Right atrium auricular region (tissue), 2 donors: ENCODE data around the gene HSBP1L1. TPM values are rescaled to one million over a fixed set of nuclear protein-coding genes. Genes with fewer than 3 reads are reported as not detected.

ENCODE experiments used
- DNase-seq: peaks from one replicate; pipeline ENCODE4 v3.0.0-alpha.2; 2019; ENCODE audit warnings: low spot score
- H3K27ac ChIP-seq, 2 donors: fragments of 200-600 bp; sonication (generic); 1 replicate in 1 of 2; 2 replicates in 1 of 2; pipeline ENCODE4 v1.5.1; 2016 to 2019
- H3K27me3 ChIP-seq, 2 donors: fragments of 200-600 bp; sonication (generic); one replicate each; pipeline versions ENCODE4 v1.5.1 to v1.6.0; 2017 to 2019
- H3K36me3 ChIP-seq: fragments of 200-600 bp; sonication (generic); one replicate; pipeline ENCODE4 v1.5.1; 2016
- H3K4me1 ChIP-seq, 2 donors: fragments of 200-600 bp; sonication (generic); one replicate each; pipeline versions ENCODE4 v1.5.1 to v1.6.0; 2017 to 2019
- H3K4me3 ChIP-seq, 2 donors: fragments of 200-600 bp; sonication (generic); 1 replicate in 1 of 2; 2 replicates in 1 of 2; pipeline ENCODE4 v1.5.1; 2017 to 2019; ENCODE audit warnings: mild to moderate bottlenecking in 1 of 2, moderate library complexity in 1 of 2
- H3K9me3 ChIP-seq, 2 donors: fragments of 200-600 bp; sonication (generic); one replicate each; pipeline ENCODE4 v1.5.1; 2019
- total RNA-seq, 2 donors: library from RNA; depleted of rRNA; stranded (reverse); fragments of >200 nt; gene quantifications; one replicate each; pipeline ENCODE4 v1.1.0, GENCODE V29; 2016
- TF ChIP-seq, protein P1 (sequence below), 2 donors: fragments of 200-600 bp; sonication (generic); IDR thresholded peaks; one replicate each; pipeline ENCODE4 v1.5.1; 2019; ENCODE audit warnings: antibody characterized with exemption in 2 of 2

Gene HSBP1L1
- total RNA-seq, 2 donors from 2014 or later: 8.6 to 13.0 TPM

DNA sequence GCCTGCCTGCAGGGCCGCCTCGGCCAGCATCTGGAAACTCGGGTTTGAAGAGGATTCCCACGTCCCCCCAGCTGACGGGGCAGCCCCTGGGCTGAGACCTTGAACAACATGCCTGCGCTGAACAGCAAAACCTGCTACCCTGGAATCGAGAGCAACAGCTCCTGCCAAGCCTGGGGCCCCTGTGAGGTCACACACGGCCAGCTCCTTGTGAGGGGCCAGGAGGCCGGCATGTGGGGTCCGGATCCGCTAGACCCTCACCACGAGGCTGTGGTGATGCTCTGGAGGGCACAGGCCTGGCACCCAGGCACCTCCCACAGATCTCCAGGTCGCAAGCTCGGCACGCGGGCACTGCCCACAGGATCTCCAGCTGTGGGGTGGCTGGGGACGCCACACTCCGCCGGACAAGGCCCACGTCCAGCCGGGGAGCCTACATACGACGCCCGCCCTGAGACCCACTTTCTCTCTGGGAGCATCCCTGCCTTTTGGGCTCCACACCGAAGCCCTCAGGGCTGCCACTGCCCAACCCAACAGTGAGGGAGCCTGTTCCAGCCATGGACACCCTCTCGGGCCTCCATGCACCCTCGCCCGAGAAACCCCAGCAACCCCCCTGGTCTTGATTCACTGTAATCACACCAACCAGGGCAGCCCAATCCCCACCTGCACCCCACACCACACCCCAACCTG is 47.1 kb upstream of the HSBP1L1 start:
- TF ChIP-seq, protein P1, sequence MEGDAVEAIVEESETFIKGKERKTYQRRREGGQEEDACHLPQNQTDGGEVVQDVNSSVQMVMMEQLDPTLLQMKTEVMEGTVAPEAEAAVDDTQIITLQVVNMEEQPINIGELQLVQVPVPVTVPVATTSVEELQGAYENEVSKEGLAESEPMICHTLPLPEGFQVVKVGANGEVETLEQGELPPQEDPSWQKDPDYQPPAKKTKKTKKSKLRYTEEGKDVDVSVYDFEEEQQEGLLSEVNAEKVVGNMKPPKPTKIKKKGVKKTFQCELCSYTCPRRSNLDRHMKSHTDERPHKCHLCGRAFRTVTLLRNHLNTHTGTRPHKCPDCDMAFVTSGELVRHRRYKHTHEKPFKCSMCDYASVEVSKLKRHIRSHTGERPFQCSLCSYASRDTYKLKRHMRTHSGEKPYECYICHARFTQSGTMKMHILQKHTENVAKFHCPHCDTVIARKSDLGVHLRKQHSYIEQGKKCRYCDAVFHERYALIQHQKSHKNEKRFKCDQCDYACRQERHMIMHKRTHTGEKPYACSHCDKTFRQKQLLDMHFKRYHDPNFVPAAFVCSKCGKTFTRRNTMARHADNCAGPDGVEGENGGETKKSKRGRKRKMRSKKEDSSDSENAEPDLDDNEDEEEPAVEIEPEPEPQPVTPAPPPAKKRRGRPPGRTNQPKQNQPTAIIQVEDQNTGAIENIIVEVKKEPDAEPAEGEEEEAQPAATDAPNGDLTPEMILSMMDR (IDR thresholded peaks at IDR 0.05): no peak
- Histone ChIP-seq H3K27ac (no peak overlapping the region), H3K9me3 (no peaks in the 10 kb centered on the region), H3K36me3 (peaks cover 37% of the 10 kb centered on the region), H3K27me3 (no peaks in the 10 kb centered on the region), H3K4me1 (no peaks in the 10 kb centered on the region), H3K4me3 (no peak overlapping the region)
- DNase-seq: peak; percentile 38

DNA sequence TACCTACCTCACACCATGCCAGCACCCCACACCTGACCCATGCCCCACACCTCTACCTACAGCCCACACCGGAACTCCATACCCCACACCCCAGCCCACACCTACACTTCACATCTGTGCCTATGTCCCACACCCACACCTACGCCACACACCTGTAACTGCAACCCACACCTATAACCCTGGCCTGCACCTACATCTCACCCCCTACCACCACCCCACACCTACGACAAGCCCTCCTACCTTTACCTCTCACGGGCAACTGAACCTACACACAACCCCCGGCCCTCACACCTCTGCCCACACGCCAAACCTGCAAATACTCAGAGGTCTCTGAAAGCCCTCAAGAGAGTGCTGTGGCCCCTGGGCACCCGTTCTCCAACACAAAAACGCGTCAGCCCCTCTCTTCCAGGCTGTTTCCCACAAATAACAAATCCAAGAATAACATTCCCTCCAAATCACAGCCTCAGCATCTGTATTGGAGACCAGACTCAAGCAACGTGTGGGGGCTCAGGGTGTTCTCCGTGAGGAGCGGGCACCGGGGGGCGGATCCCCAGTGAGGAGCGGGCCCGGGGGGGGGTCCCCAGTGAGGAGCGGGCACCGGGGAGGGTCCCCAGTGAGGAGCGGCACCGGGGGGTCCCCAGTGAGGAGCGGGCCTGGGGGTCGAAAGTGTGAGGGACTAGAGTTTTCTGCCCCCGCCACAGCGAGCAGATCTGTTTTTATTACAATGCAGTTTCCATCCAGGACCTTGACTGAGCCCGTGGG is 46.4 kb upstream of the HSBP1L1 start:
- TF ChIP-seq, protein P1 (IDR thresholded peaks at IDR 0.05): no peak
- Histone ChIP-seq H3K27me3 (no peaks in the 10 kb centered on the region), H3K36me3 (peaks cover 32% of the 10 kb centered on the region), H3K4me1 (no peaks in the 10 kb centered on the region), H3K4me3 (no peak overlapping the region), H3K9me3 (no peaks in the 10 kb centered on the region), H3K27ac (no peak overlapping the region)
- DNase-seq: no peak

DNA sequence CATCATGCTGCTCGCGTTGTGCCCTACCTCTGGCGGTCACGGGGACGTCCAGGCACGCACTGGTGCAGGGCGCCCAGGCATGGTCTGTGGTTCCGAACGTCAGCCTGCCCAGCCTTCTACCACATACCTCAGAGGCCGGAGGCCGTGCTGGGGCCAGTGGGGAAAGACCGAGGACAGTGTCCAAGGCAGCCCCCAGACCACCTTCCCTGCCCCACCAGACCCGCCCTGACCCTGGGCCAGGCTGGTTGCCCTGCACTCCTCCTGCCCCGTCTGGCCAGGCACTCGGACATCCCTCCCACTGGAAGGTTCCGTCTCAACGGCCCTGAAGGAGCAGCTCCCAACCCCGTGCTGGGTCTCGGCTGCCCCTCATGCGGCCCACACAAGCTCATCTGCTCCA is 45.8 kb upstream of the HSBP1L1 start:
- Histone ChIP-seq H3K27me3 (no peaks in the 10 kb centered on the region), H3K4me3 (no peak overlapping the region), H3K9me3 (no peaks in the 10 kb centered on the region), H3K4me1 (no peaks in the 10 kb centered on the region), H3K36me3 (peaks cover 34% of the 10 kb centered on the region), H3K27ac (no peak overlapping the region)
- DNase-seq: peak; percentile 46
- TF ChIP-seq, protein P1 (IDR thresholded peaks at IDR 0.05): no peak

DNA sequence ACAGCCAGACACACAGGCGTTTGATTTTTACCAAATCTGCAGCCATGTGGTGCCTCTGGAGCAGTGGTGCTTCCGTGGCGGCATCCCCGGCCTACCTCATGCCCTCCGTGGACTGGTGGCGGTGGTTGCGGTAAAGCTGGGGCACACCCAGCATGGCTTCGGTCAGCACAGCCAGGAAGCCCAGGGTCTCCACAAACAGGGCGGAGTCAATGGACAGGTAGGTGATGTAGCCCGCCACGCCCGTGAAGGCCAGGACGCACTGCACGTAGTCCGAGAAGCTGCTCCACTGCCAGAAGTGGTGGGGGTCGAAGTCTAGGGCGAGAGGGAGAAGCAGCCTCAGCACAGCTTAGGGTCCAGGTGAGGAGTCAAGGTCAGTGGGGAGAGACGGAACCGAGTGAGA is 45.4 kb upstream of the HSBP1L1 start:
- Histone ChIP-seq H3K36me3 (peaks cover 38% of the 10 kb centered on the region), H3K27me3 (no peaks in the 10 kb centered on the region), H3K4me1 (no peaks in the 10 kb centered on the region), H3K9me3 (no peaks in the 10 kb centered on the region), H3K4me3 (no peak overlapping the region), H3K27ac (no peak overlapping the region)
- peak; percentile 46 for DNase-seq
- TF ChIP-seq, protein P1 (IDR thresholded peaks at IDR 0.05): no peak

DNA sequence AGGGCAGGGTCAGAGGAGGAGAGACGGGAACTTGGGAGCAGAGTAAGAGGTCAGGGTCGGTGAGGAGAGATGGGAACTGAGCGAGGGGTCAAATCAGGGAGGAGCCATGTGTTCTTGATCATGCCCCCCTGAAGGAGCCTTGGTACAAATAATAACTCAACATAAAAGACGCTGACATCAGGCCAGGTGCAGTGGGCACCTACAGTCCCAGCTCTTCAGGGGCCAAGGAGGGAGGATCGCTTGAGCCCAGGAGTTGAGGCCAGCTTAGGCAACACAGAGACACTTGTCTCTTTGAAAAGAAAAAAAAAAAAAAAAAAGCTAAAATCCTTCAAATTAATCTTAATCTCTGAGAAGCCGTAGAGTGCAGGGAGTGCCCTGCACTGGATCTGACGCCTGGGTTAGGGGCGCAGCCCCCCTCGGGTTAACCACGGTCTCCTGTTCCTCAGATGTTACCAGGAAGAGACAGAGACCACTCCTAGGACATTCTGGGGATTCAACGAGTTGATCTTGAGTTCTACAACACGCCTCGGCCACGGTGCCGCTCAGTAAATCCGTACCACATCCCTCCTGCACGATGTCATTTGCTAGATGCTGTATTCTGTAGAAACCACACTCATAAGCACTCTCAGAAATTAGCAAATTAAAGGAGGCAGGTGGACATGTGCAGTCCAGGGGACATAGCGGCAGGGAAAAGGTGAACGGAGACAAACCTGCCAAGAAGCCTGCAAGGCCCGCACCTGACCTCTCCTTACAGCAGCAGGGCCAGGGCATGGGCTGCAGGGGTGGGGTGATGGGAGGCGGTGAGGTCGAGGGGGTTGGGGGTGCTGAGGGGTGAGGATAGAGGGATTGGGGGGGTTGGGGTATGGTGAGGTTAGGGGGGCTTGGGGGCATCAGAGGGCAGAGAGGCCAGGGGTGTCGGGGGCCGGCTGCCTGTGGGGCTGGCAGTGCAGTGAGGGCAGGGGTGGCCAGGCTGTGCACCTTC is 42.2 kb upstream of the HSBP1L1 start:
- no peaks in the 10 kb centered on the region for H3K9me3 ChIP-seq
- no peak overlapping the region for H3K27ac ChIP-seq
- H3K4me3 ChIP-seq: no peak overlapping the region
- no peaks in the 10 kb centered on the region for H3K27me3 ChIP-seq
- TF ChIP-seq, protein P1 (IDR thresholded peaks at IDR 0.05): no peak
- peak; percentile 28 for DNase-seq
- H3K36me3 ChIP-seq: peaks cover 15% of the 10 kb centered on the region
- H3K4me1 ChIP-seq: peaks cover 0 to 12% of the 10 kb centered on the region in 2 donors
